ENCODE results near the gene SCNM1.
A peak's percentile ranks its signal among the peaks of the same experiment; 100 is the strongest.

The SCNM1 gene

GRCh38 chr1:151165281-151165737 lies 635 bp upstream of the SCNM1 start:
- TF ChIP-seq, protein P1, sequence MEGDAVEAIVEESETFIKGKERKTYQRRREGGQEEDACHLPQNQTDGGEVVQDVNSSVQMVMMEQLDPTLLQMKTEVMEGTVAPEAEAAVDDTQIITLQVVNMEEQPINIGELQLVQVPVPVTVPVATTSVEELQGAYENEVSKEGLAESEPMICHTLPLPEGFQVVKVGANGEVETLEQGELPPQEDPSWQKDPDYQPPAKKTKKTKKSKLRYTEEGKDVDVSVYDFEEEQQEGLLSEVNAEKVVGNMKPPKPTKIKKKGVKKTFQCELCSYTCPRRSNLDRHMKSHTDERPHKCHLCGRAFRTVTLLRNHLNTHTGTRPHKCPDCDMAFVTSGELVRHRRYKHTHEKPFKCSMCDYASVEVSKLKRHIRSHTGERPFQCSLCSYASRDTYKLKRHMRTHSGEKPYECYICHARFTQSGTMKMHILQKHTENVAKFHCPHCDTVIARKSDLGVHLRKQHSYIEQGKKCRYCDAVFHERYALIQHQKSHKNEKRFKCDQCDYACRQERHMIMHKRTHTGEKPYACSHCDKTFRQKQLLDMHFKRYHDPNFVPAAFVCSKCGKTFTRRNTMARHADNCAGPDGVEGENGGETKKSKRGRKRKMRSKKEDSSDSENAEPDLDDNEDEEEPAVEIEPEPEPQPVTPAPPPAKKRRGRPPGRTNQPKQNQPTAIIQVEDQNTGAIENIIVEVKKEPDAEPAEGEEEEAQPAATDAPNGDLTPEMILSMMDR (IDR thresholded peaks at IDR 0.05; ENCODE audit: low read depth, low read length, missing control alignments), result no peak
- Histone ChIP-seq H3K36me3 (replicated peaks) (peaks cover 16% of the 10 kb centered on the region), H3K4me3 (ENCODE audit: low read depth, low read length) (peak overlapping the region; percentile 95), H3K27me3 (replicated peaks) (no peaks in the 10 kb centered on the region), H3K27ac (peak overlapping the region; percentile 27)
- in situ Hi-C loops (cut with HindIII; ENCODE audit: low pct_ligation_motif_present, low sequenced_read_pairs), result no loop called here
- peak; percentile 25 for DNase-seq

DNA sequence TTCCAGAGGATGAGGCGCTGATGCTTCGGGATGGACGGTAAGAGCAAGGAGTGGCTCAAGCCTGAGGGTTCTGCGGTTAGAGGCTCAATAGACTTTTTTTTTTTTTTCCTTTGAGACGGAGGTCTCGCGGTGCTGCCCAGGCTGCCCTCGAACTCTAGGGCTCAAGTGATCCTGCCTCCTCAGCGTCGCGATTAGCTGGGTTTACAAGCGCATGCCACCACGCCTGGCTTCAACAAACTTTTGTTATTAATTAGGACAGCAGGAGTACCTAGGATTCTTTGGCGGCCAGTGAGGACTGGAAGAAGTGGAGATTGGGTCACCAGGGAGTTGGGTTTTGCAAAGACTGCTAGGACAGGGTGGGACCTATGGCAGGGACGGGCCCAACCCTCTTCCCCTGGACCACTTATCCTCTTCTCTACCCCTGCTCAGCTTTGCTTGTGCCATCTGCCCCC lies 587 bp downstream of the SCNM1 start:
- in situ Hi-C loops (cut with HindIII; ENCODE audit: low pct_ligation_motif_present, low sequenced_read_pairs), result no loop called here
- Histone ChIP-seq H3K27me3 (replicated peaks) (no peaks in the 10 kb centered on the region), H3K36me3 (replicated peaks) (peaks cover 27% of the 10 kb centered on the region), H3K27ac (peak overlapping the region; percentile 71), H3K4me3 (ENCODE audit: low read depth, low read length) (peak overlapping the region; percentile 95)
- TF ChIP-seq, protein P1 (IDR thresholded peaks at IDR 0.05; ENCODE audit: low read depth, low read length, missing control alignments), result no peak
- DNase-seq, result peak; percentile 57

- DNase-seq, result no peak
These were observed 1.2 kb downstream of the SCNM1 start for GRCh38 chr1:151167116-151167515.

GRCh38 chr1:151171190-151171589 lies 5.2 kb downstream of the SCNM1 start:
- in situ Hi-C loops (cut with HindIII; ENCODE audit: low pct_ligation_motif_present, low sequenced_read_pairs), result no loop called here
- H3K36me3 ChIP-seq (replicated peaks), result peaks cover 39% of the 10 kb centered on the region
- TF ChIP-seq, protein P1 (IDR thresholded peaks at IDR 0.05; ENCODE audit: low read depth, low read length, missing control alignments), result no peak

More at GRCh38 chr1:151167116-151167515, 1.2 kb downstream of the SCNM1 start:
- TF ChIP-seq, protein P1 (IDR thresholded peaks at IDR 0.05; ENCODE audit: low read depth, low read length, missing control alignments), result no peak
- in situ Hi-C loops (cut with HindIII; ENCODE audit: low pct_ligation_motif_present, low sequenced_read_pairs), result no loop called here
- H3K4me3 ChIP-seq (ENCODE audit: low read depth, low read length), result peak overlapping the region; percentile 95
- H3K36me3 ChIP-seq (replicated peaks), result peaks cover 29% of the 10 kb centered on the region
- no peak overlapping the region for H3K27ac ChIP-seq
- no peaks in the 10 kb centered on the region for H3K27me3 ChIP-seq (replicated peaks)

DNA sequence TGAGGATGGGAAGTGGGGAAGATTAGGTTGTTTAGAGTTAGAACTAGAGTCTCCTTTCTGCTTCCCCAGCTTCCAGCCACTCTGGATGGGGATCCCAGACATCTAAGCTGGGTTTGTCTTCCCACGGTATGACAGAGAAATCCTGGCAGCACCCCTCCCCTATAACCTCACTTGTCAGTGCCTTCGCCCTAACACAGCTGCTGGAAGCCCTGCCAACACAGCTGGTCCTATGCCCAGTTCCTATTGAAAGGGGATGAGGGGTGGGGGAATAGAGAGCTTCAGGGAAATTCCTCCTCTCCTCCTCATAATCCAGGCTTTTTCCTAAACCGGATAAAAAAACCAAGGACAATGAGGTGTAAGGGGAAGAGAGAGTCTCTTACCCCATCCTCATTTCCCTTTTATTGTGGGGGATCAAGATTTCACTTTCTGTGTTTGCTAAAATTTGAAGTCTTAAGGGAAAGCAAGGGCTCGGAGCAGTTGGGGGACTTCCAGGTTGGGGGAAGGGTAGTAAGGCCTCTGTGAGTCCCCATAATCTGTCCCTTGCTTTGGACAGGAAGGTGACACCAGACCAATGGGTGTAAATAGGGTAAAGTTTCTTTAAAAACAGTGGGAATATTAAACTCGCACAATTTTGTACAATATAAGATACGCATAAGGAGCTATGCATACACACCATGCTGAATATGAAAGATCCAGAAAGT lies 9.2 kb downstream of the SCNM1 start:
- H3K27ac ChIP-seq, result no peak overlapping the region
- H3K27me3 ChIP-seq (replicated peaks), result no peaks in the 10 kb centered on the region
- in situ Hi-C loops (cut with HindIII; ENCODE audit: low pct_ligation_motif_present, low sequenced_read_pairs), result no loop called here
- peaks cover 51% of the 10 kb centered on the region for H3K36me3 ChIP-seq (replicated peaks)
- no peak for DNase-seq
- TF ChIP-seq, protein P1 (IDR thresholded peaks at IDR 0.05; ENCODE audit: low read depth, low read length, missing control alignments), result no peak
- H3K4me3 ChIP-seq (ENCODE audit: low read depth, low read length), result no peak overlapping the region

More at GRCh38 chr1:151171190-151171589, 5.2 kb downstream of the SCNM1 start:
- no peak overlapping the region for H3K4me3 ChIP-seq (ENCODE audit: low read depth, low read length)
- H3K27ac ChIP-seq, result no peak overlapping the region
- H3K27me3 ChIP-seq (replicated peaks), result no peaks in the 10 kb centered on the region
- DNase-seq, result no peak
